HEK293 (cell line): ENCODE results near the gene SET.

ENCODE experiments used
- CTCF ChIA-PET: fragments of 350-600 bp; formaldehyde crosslinking; extraction: SDS; loops from one replicate; lab custom pipeline; 2021; ENCODE audit warnings: antibody characterized with exemption; lab: Yijun Ruan, JAX
- POLR2A ChIA-PET: fragments of 300-600 bp; formaldehyde crosslinking; extraction: SDS; loops from one replicate; lab custom pipeline; 2020; ENCODE audit warnings: antibody characterized with exemption, inconsistent platforms; lab: Yijun Ruan, JAX
- H3K27ac ChIP-seq: fragments of 200-500 bp; sonication (Bioruptor generic); 2 replicates; pipeline ENCODE4 v1.5.1; 2014; ENCODE audit warnings: low read depth, low read length, control low read depth, inconsistent platforms; ENCODE audit errors: extremely low read depth
- H3K36me3 ChIP-seq, 2 experiments: fragments of 200-500 bp in 1 of 2; sonication (Bioruptor generic) in 1 of 2; 1 replicate in 1 of 2; 2 replicates in 1 of 2; pipeline ENCODE4 v1.5.1; 2014 to 2017; ENCODE audit warnings: inconsistent platforms in 2 of 2, low read length in 2 of 2; ENCODE audit not compliant: control insufficient read depth in 2 of 2, insufficient read depth in 1 of 2
- H3K4me1 ChIP-seq: fragments of 200-500 bp; sonication (Bioruptor generic); 2 replicates; pipeline ENCODE4 v1.5.1; 2014; ENCODE audit warnings: mild to moderate bottlenecking, low read length, inconsistent platforms; ENCODE audit not compliant: control insufficient read depth, insufficient read depth
- H3K4me3 ChIP-seq: 2 replicates; pipeline ENCODE4 v1.5.1; 2011; ENCODE audit warnings: low read depth, mild to moderate bottlenecking, control low read depth, low read length, moderate library complexity
- H3K9me3 ChIP-seq: fragments of 200-500 bp; sonication (Bioruptor generic); 2 replicates; pipeline ENCODE4 v1.5.1; 2014; ENCODE audit warnings: low read depth, low read length, inconsistent platforms; ENCODE audit not compliant: control insufficient read depth, insufficient read depth
- BCL11B ChIP-seq: fragments of 450-650 bp; formaldehyde crosslinking; IDR thresholded peaks from 2 replicates; pipeline ENCODE4 v1.5.1; 2016; ENCODE audit warnings: low read depth, missing biosample characterization, missing genetic modification characterization
- GFI1B ChIP-seq: fragments of 450-650 bp; formaldehyde crosslinking; IDR thresholded peaks from 2 replicates; pipeline ENCODE4 v1.5.1; 2016; ENCODE audit warnings: missing biosample characterization, missing genetic modification characterization
- GLI4 ChIP-seq: fragments of 450-650 bp; formaldehyde crosslinking; IDR thresholded peaks from 2 replicates; pipeline ENCODE4 v1.5.1; 2016; ENCODE audit warnings: missing biosample characterization, missing genetic modification characterization
- OSR2 ChIP-seq: fragments of 450-650 bp; formaldehyde crosslinking; IDR thresholded peaks from 2 replicates; pipeline ENCODE4 v1.5.1; 2016; ENCODE audit warnings: missing biosample characterization, missing genetic modification characterization
- PRDM6 ChIP-seq: fragments of 450-650 bp; formaldehyde crosslinking; IDR thresholded peaks from 2 replicates; pipeline ENCODE4 v1.5.1; 2017; ENCODE audit warnings: missing biosample characterization, missing genetic modification characterization
- SCRT2 ChIP-seq: fragments of 450-650 bp; formaldehyde crosslinking; IDR thresholded peaks from 2 replicates; pipeline ENCODE4 v1.5.1; 2016; ENCODE audit warnings: missing biosample characterization, missing genetic modification characterization
- YY1 ChIP-seq: fragments of 450-650 bp; formaldehyde crosslinking; IDR thresholded peaks from 2 replicates; pipeline ENCODE4 v1.5.1; 2018; ENCODE audit warnings: missing biosample characterization, missing genetic modification characterization
- ZBTB10 ChIP-seq: fragments of 450-650 bp; formaldehyde crosslinking; IDR thresholded peaks from 2 replicates; pipeline ENCODE4 v1.5.1; 2016; ENCODE audit warnings: missing biosample characterization, missing genetic modification characterization
- ZBTB17 ChIP-seq: fragments of 450-650 bp; formaldehyde crosslinking; IDR thresholded peaks from 2 replicates; pipeline ENCODE4 v1.5.1; 2016; ENCODE audit warnings: missing biosample characterization, missing genetic modification characterization
- ZBTB48 ChIP-seq: fragments of 450-650 bp; formaldehyde crosslinking; IDR thresholded peaks from 2 replicates; pipeline ENCODE4 v1.5.1; 2016; ENCODE audit warnings: missing biosample characterization, missing genetic modification characterization
- ZFP69B ChIP-seq: fragments of 450-650 bp; formaldehyde crosslinking; IDR thresholded peaks from 2 replicates; pipeline ENCODE4 v1.5.1; 2016; ENCODE audit warnings: missing biosample characterization, missing genetic modification characterization
- ZNF335 ChIP-seq: fragments of 450-650 bp; formaldehyde crosslinking; conservative IDR thresholded peaks from 2 replicates; pipeline ENCODE4 v1.5.1; 2016; ENCODE audit warnings: missing biosample characterization, missing genetic modification characterization
- ZNF350 ChIP-seq: fragments of 450-650 bp; formaldehyde crosslinking; IDR thresholded peaks from 2 replicates; pipeline ENCODE4 v1.5.0; 2017; ENCODE audit warnings: missing biosample characterization, mild to moderate bottlenecking, missing genetic modification characterization
- ZNF366 ChIP-seq: fragments of 450-650 bp; formaldehyde crosslinking; conservative IDR thresholded peaks from 2 replicates; pipeline ENCODE4 v1.5.1; 2016; ENCODE audit warnings: missing biosample characterization, missing genetic modification characterization
- ZNF501 ChIP-seq: fragments of 450-650 bp; formaldehyde crosslinking; IDR thresholded peaks from 2 replicates; pipeline ENCODE4 v1.5.1; 2016; ENCODE audit warnings: missing biosample characterization, missing genetic modification characterization
- ZNF555 ChIP-seq: fragments of 450-650 bp; formaldehyde crosslinking; conservative IDR thresholded peaks from 2 replicates; pipeline ENCODE4 v1.5.1; 2017; ENCODE audit warnings: missing biosample characterization, mild to moderate bottlenecking, missing genetic modification characterization, inconsistent platforms
- ZNF664 ChIP-seq: fragments of 450-650 bp; formaldehyde crosslinking; IDR thresholded peaks from 2 replicates; pipeline ENCODE4 v1.5.1; 2016; ENCODE audit warnings: missing biosample characterization, missing genetic modification characterization
- ZNF768 ChIP-seq: fragments of 450-650 bp; formaldehyde crosslinking; IDR thresholded peaks from 2 replicates; pipeline ENCODE4 v1.5.1; 2018; ENCODE audit warnings: missing biosample characterization, mild to moderate bottlenecking, missing genetic modification characterization
- ZNF777 ChIP-seq: fragments of 450-650 bp; formaldehyde crosslinking; IDR thresholded peaks from 2 replicates; pipeline ENCODE4 v1.5.1; 2017; ENCODE audit warnings: missing biosample characterization, missing genetic modification characterization, borderline replicate concordance
- ZSCAN4 ChIP-seq: fragments of 450-650 bp; formaldehyde crosslinking; IDR thresholded peaks from 2 replicates; pipeline ENCODE4 v1.5.1; 2017; ENCODE audit warnings: missing biosample characterization, missing genetic modification characterization
- ZXDB ChIP-seq: fragments of 450-650 bp; formaldehyde crosslinking; IDR thresholded peaks from 2 replicates; pipeline ENCODE4 v1.5.1; 2016; ENCODE audit warnings: missing biosample characterization, missing genetic modification characterization
- TF ChIP-seq, protein P1 (sequence below): fragments of 450-650 bp; formaldehyde crosslinking; IDR thresholded peaks from 2 replicates; pipeline ENCODE4 v1.5.1; 2016; ENCODE audit warnings: missing biosample characterization, missing genetic modification characterization

The SET gene

DNA sequence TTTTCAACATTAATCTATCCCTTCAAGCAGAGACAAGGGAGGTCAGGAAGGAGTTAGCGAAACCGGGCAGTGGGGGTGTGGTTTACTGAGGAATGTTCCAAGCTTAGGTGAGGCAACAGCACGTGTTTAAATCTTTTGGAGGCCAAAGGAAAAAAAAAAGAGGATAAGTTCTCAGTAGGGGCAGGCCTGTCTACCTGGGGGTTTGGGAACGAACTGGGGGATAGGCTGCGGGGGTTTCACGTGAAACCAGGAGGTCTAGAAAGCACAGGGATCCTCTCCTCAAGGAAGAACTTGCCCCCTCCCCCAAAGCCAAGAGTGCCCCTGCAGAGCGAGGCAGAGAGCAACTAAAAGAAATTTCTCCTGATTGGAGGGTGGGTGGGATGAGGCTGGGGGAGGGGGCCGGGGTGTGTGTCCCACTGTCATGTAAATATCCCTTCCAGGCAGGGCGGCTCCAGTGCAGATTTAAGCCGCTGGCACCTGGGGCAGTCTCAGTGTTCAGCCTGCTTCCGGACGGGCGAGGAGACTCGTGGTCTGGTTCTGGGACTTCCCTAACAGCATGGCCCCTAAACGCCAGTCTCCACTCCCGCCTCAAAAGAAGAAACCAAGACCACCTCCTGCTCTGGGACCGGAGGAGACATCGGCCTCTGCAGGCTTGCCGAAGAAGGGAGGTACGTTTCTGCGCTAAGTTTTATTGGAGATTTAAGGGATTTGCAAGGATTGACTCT lies 5.5 kb upstream of the SET start (continued):
- TF ChIP-seq ZNF664 = no peak
- no peak for TF ChIP-seq ZNF777 (tag by site-specific recombination)
- TF ChIP-seq ZNF366 (tag by site-specific recombination) = no peak
- TF ChIP-seq ZNF350 (tag by site-specific recombination) = no peak
- no peak for TF ChIP-seq ZNF555 (tag by site-specific recombination)
- TF ChIP-seq OSR2 (tag by site-specific recombination) = no peak
- peak; percentile 31; the same call in 1 of the 2 replicates for TF ChIP-seq ZXDB
- no peak for TF ChIP-seq PRDM6 (tag by site-specific recombination)
- no peak for TF ChIP-seq GLI4
- no peak for TF ChIP-seq YY1 (tag by site-specific recombination)
- TF ChIP-seq ZSCAN4 (tag by site-specific recombination) = 0 out of 2 replicates have a peak, but pooled peaks have one; percentile 2

DNA sequence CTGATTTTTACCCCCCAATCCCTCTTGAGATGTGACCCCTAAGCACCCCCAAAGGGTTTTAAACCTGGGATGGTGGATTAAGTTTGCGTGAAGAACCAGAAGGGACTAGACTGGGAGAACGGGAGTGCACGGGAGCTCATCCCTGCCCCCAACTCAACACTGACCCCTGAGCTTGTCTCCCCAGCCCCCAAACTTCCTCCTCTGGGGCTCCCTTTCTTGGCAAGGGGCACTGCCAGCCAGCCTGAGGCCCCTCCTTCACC lies 5.0 kb upstream of the SET start:
- Histone ChIP-seq H3K4me3 (peak overlapping the region; percentile 65), H3K27ac (peak overlapping the region; percentile 78)
- TF ChIP-seq GFI1B (tag by site-specific recombination) (peak; percentile 6; the same call in 1 of the 2 replicates), ZFP69B (no peak), ZBTB10 (tag by site-specific recombination) (peak; percentile 84; the same call in 1 of the 2 replicates), ZNF335 (0 out of 2 replicates have a peak, but pooled peaks have one; percentile 36), ZBTB48 (tag by site-specific recombination) (peak; percentile 89)
- TF ChIP-seq, all 188 proteins: peak for 4
- POLR2A ChIA-PET = interaction anchor here (0.6 to 2.3 kb wide), 15 partner anchors 8 to 146 kb away, joined by 3 to 16 read pairs (median 7); partner anchors contain the start of genes DYNC2I2, ENDOG, PKN3 and SPOUT1
- Histone ChIP-seq H3K9me3 (no peaks in the 10 kb centered on the region), H3K4me1 (no peaks in the 10 kb centered on the region), H3K36me3 (no peaks in the 10 kb centered on the region; a peak in 1 of 3 replicates)
- CTCF ChIA-PET = no interaction called here

- ChIA-PET CTCF (interaction anchor here (0.5 to 0.9 kb wide), 8 partner anchors 15 to 344 kb away, joined by 3 to 4 read pairs (median 3); partner anchors contain the start of gene PKN3), POLR2A (interaction anchor here (0.5 to 2.3 kb wide), 18 partner anchors 8 to 145 kb away, joined by 3 to 16 read pairs (median 7); partner anchors contain the start of genes DYNC2I2, ENDOG, PKN3 and SPOUT1)
- Histone ChIP-seq H3K4me1 (no peaks in the 10 kb centered on the region), H3K36me3 (no peaks in the 10 kb centered on the region; a peak in 1 of 3 replicates), H3K9me3 (no peaks in the 10 kb centered on the region), H3K27ac (peak overlapping the region; percentile 78), H3K4me3 (peak overlapping the region; percentile 65)
- TF ChIP-seq ZBTB17 (tag by site-specific recombination) = peak; percentile 95
- TF ChIP-seq ZNF501 = 0 out of 2 replicates have a peak, but pooled peaks have one; percentile 76
- TF ChIP-seq BCL11B = no peak
- TF ChIP-seq ZNF768 (tag by site-specific recombination) = no peak
- TF ChIP-seq, protein P1, sequence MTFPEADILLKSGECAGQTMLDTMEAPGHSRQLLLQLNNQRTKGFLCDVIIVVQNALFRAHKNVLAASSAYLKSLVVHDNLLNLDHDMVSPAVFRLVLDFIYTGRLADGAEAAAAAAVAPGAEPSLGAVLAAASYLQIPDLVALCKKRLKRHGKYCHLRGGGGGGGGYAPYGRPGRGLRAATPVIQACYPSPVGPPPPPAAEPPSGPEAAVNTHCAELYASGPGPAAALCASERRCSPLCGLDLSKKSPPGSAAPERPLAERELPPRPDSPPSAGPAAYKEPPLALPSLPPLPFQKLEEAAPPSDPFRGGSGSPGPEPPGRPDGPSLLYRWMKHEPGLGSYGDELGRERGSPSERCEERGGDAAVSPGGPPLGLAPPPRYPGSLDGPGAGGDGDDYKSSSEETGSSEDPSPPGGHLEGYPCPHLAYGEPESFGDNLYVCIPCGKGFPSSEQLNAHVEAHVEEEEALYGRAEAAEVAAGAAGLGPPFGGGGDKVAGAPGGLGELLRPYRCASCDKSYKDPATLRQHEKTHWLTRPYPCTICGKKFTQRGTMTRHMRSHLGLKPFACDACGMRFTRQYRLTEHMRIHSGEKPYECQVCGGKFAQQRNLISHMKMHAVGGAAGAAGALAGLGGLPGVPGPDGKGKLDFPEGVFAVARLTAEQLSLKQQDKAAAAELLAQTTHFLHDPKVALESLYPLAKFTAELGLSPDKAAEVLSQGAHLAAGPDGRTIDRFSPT (tag by site-specific recombination) = peak; percentile 88
- peak; percentile 95 for TF ChIP-seq SCRT2 (tag by site-specific recombination)
Measured at GRCh38 chr9:128684325-128685199, 4.5 kb upstream of the SET start.
